Measurements from ENCODE around the gene PALD1. TPM values are rescaled to one million over a fixed set of nuclear protein-coding genes. Genes with fewer than 3 reads are reported as not detected.
"Not testable (repeated sequence)": the region's sequence is repeated elsewhere in the genome, so short reads cannot be mapped to it uniquely, and the experiment has no call there.

The PALD1 gene
- total RNA-seq, 1 experiment from 2014 or later = 0.40 TPM

DNA sequence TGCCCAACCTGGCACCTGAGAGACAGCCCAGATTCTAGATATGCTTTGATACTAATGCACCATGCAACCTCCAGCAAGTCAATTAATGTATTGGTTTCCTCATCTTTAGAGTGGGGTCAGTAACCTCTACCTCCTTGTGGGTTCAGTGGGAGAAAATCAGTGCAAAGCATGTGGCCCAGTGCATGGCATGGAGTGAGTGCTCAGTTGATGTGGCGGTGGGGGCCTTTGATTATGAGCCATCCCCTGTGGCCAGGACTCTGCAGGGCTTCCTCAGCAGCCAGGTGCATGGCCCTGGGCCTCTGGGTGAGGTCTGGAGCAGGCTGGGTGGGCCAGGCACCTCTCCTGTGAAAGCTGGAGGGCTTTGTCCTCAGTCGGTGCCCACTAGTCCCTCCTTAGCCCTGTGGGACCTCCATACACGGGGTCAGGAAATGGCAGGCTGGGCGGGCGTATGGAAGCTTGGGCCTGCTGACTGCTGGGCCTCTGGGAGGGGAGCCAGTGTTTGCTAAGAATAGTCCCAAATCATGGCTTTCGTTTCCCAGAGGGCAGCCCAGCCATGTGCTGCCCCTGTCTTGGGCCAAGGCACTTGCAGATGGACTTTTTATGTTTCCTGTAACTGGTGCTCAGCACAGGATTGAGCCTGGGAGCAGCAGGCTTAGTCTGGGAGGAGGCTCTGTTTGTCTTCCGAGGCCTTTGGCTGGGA is 3.4 kb downstream of the PALD1 start:
- DNase-seq (ENCODE audit: low read depth) = no peak

DNA sequence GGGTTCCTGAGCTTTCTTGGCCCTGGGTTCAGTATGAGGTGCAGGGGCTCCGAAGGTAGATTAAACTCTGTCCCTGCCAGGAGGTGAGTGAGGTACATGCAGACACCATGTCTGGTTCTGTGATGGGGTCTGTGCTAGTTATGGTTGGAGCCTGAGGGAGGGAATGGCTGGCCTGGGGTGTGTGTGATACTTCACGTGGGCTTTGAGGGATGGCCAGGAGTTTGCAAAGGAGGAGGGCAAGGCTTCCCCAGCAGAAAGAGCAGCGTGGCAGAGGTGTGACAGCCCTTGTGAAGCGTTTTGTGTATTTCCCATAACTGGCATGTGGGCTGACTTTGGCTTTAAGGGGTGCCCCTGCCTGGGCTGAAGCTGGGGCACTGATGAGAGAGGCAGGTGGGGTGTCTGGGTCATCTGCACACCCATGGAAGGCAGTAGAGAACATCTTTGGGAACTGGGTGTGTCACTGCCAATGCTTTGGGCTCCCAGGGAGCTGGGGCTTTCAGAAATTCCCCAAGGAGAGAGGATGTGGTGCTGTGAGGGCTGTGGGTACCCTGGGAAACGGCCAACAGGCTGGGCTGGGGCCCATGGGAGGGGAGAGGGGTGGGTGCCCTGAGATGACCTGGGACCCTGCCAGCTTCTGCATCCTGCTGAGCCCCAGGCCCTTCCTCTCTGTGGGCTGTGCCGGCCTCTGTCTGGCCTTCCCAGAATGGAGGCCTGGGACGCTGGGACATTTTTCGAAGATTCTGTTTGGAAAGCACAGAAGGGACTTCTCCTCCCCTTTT is 4.6 kb downstream of the PALD1 start:
- no peak for DNase-seq (ENCODE audit: low read depth)

DNA sequence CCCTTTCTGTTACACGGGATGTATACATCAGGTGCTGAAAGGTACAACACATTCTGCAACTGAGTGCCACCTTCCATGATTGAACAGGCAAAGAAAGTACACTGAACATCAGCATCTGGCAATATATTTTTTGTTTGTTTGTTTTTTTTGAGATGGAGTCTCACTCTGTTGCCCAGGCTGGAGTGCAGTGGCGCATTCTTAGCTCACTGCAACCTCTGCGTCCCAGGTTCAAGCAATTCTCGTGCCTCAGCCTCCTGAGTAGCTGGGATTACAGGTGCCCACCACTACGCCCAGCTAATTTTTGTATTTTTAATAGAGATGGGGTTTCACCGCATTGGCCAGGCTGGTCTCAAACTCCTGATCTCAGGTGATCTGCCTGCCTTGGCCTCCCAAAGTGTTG is 5.3 kb downstream of the PALD1 start:
- not testable (repeated sequence) for DNase-seq (ENCODE audit: low read depth)

DNA sequence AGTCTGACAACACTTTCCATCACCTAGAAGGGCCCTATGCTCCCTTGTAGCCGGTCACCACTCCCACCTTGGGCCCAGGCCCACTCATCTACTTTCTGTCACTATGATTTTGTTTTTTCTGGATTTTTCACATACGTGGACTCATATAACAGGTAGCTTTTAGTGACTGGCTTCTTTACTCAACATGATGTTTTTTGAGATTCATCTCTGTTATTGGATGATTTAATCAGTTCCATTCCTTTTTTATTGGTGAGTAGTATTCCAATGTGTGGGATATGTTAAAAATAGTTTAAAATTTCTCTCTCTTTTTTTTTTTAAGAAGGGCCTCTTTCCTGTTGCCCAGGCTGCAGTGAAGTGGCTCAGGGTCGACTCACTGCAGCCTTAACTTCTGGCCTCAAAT is 9.3 kb downstream of the PALD1 start:
- no peak for DNase-seq (ENCODE audit: low read depth)

DNA sequence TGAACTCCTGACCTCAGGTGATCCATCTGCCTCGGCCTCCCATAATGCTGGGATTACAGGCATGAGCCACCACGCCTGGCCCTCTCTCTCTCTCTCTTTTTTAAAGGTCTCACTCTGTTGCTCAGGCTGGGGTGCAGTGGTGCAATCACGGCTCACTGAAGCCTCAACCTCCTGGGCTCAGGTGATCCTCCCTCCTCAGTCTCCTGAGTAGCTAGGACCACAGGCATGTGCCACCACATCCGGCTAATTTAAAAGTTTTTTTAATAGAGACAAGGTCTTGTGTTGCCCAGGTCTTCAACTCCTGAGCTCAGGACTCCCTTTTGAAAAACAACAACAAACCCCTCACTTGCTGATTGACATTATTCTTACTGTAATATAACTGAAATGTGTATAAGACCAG is 11.6 kb downstream of the PALD1 start:
- no peak for DNase-seq (ENCODE audit: low read depth)

DNA sequence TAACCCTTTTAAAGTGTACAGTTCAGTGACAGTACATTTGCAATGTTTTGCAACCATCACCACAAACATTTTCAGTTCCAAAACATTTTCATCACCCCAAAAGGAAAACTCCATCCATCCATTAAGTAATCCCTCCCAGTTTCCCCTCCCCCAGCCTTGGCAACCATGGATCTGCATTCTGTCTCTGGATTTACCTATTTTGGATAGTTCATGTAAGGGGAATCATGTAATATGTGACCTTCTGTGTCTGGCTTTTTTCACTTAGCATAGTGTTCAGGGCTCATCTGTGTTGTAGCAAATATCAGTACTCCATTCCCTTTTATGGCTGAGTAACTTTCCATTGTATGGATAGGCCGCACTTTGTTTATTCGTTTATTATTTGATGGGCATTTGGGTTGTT is 13.0 kb downstream of the PALD1 start:
- no peak for DNase-seq (ENCODE audit: low read depth)

DNA sequence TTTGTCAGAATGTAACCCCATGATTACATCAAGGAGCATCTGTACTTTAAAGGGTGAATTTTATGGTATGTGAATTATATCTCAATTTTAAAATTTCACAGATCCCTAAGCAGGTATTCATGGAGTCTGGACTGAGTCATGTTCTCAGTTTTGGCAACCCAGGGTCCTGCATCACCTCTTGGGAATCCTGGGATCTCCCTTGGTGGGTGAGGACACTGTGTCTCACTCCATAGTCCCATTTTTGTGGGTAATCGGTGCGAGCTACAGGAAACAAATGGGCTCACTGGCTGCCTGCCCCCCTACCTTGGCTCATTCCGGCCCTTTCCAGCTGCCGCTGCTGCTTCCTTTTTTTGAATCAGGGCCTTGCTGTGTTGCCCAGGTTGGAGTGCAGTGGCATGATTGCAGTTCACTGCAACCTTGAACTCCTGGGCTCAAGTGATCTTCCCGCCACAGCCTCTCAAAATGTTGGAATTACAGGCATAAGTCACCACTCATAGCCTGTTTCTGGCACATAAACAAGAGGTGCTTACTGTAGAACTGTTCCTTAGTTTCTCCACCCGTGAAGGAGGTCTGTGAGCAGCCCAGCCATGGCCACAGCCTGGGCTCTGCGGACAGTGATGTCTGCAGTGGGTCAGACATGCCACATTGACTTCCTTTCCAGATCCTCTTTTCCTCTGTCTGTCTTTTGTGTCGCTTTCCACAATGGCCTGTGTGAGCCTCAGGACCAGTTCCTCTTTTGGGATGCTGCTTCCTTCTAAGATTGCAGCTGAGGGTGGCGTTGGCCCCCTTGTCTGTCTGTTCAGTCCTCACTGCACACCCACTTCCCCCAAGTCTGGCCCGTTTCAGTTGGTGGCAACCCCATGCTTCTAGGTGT is 14.5 kb downstream of the PALD1 start:
- DNase-seq (ENCODE audit: low read depth) = no peak

DNA sequence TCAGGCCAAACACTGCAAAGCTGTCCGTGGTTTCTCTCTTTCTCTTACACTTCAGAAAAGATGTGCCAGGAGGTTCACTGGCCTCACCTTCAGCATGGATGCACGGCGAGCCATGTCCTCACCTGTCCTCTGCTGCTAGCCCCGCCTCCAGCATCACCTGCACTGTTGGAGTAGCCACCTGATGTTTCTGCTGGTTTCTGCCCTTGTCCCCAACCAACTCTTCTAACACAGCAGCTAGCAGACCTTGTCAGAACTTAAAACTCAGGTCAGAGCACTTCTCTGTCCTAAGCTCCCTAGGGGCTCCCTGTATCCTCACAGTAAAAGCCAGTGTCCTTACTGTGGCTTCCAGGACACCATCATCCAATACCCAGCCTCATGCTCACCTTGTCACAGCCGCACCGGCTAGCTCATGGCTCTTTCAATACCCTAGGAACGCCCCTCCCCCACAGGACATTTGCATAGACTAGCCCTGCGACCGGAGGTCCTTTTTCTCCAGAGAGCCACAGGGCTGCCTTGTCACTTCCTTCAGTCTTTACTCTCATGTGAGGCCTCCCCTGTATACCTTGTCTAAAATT is 15.2 kb downstream of the PALD1 start:
- DNase-seq (ENCODE audit: low read depth) = no peak

DNA sequence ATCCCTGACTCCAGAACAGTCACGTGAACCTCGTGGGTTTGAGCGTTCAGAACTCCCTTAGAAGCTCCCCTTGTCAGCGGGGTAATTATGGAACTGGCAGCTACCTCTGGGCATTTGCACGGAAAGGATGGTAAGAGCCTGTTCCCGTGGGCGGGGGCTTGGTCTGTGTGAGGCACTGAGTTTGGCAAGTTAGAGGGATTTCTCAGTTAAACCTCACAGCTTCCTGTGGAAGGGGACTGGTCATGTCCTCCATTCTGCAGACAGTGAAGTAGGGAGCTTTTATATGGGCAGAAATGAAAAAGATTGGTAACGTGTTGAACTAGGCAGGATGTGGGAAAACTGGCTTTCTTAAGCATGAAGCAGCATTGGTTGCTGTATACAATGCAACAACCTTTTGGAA is 16.0 kb downstream of the PALD1 start:
- no peak for DNase-seq (ENCODE audit: low read depth)

DNA sequence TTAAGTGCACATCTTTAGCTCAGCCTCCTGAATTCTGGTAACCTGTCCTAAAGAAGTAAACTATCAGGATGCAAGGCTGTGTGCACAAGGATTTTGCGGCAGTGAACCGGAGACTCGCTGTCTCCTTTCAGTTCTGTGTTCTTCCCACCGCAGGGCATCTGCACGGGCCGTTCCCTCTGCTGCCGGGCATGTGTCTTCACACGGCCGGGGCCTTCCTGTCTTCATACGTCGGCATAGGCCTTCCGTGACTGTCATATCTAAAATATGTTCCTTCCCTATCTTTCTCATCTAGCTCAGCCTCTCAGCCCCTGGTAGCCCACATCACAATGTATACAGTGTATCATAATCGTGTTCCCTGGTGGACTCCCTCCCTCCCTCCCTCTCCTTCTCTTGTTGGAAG is 16.4 kb downstream of the PALD1 start:
- DNase-seq (ENCODE audit: low read depth) = no peak

DNA sequence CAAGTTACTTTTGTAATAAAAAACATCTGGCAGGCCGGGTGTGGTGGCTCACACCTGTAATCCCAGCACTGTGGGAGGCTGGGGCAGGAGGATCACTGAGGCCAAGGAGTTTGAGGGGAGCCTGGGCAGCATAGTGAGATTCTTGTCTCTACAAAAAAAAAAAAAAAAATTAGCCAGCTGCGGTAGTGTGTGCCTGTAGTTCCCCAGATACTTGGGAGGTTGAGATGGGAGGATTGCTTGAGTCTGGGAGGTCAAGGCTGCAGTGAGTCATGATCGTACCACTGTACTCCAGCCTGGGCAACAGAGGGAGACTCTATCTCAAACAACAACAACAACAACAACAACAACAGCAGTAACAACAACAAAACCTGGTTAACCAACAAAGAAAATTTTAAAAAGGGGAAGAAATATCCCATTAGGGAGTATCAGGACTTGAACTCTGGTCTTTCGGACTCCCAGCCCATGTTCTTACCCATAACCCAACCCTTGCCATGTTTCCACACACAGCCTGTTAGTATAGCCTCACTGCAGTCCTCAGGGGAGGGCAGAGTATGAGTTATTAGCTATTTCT is 17.2 kb downstream of the PALD1 start:
- DNase-seq (ENCODE audit: low read depth) = no peak

DNA sequence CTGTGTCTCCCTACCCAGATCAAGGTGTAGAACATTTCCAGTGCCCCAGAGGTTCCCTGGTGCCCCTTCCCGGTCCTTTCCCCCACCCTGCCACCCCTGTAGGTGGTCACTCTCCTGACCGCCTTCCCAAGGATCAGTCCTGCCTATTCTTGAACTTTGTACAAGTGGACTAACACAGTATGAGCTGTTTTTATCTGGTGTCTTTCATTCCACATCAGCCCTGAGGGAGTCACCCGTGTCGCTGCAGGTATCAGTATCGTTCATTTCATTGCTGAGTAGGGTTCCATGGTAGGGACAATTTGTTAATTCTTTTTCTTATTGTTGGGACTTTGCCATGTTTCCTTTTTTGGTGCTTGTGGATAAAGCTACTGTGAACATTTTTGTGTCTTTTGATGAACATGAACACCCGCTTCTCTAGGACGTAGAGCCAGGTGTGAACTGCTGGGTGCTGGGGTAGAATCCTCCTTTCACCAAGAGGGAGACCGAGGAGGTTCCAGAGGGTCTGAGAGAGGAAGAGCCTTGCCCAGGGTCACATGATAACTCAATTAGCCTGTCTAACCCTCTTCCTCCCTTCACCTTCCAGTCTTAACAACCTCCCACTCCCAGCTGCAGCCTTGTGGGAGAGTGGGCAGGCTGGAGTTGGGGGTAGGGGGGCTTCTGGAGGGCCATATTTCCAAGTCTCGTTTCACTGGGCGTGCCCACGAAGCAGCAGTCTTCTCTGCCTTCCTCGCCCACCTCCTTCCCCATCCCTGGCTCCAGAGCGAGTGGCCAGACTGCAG is 18.0 kb downstream of the PALD1 start:
- no peak for DNase-seq (ENCODE audit: low read depth)

DNA sequence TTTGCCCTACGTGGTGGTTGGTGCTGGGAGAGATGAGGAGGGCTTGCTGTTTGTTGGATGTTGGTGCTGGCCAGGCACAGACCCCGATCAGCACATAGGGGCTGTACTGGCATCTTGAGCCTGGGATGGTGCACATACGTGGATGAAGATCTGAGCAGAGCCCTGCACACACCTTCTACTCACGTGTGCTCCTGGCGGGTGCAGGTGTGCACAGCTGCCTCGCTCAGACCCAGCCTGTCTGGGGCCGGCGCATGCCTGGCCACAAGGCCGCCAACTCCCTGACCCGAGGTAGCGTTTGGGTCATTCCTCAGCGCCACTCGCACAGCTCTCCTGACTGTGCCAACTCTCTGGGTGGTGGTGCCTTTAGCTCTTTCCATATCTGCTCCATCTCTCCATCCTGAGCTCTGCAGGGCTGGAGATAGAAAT is 18.6 kb downstream of the PALD1 start:
- DNase-seq (ENCODE audit: low read depth) = no peak

DNA sequence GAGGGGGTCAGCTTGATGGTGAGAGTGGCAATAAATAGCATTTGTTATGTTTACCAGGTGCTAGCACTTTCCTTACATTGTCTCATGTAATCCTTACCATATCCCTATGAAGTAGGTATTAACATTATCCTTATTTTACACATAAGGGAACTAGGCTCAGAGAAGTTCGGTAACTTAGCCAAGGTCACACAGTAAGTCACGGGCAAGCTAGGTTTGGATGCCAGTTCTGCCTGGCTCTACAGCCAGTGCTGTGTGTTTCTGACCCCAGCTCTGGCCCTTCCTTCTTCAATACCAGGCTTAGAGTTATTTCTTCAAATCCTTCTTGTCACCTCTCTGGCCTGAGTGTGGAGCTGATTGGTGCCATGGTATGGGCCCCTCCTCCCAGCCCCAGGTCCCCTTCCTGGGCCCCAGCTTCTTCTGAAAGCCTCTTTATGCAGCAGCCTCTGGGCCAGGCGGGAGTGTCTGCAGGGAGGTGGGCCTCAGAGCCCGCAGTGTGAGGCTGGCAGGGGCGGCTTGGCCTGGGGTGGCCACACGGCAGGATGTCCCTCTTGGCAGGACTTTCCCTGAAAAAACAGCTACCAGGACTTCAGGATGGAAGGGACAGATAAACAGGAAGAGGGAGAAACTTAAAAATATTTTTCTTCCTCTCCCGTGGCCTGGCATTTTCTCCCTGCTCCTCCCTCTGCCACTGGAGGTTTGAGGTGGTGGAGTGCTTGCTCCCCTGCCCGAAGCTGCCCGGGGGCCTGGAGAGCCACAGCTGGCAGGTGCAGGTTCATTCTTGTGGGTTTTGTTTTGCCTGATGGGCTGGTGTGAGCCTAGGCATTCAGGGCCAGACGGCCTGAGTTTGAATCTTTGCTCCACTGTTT is 20.6 kb downstream of the PALD1 start:
- DNase-seq (ENCODE audit: low read depth) = no peak

DNA sequence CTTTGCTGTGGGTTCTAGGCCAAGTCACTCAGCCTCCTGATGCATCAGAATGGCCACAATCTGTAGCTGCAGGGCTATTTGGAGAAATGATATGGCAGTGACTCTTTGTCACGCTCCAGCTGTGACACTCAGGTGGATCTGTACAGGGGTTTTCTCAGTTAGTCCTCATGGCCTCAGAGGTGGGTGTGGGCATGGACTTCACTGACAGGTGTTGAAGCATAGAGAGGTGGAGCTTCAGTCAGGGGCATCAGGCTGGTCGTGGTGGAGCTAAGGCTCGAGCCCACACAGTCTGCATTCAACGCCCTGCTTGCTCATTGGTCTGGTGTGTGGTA is 21.2 kb downstream of the PALD1 start:
- DNase-seq (ENCODE audit: low read depth) = no peak

DNA sequence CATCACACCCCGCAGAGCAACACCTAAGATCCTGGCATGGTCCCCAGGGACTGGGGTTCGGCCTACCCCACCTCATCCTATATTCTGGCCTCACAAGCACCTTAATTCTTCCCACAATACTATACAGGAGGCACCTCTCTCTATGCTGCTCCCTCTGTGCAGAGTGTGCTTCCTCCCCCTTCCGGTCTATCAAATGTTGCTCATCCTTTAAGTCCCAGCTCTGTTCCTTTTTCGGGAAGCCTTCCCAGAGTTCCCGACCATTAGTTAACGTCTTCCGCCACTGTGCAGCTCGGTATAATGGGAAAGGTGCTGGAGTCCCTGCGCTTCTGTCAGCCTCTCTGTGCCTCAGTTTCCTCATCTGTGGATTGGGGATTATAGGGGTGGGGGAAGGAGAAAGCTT is 21.8 kb downstream of the PALD1 start:
- DNase-seq (ENCODE audit: low read depth) = no peak

DNA sequence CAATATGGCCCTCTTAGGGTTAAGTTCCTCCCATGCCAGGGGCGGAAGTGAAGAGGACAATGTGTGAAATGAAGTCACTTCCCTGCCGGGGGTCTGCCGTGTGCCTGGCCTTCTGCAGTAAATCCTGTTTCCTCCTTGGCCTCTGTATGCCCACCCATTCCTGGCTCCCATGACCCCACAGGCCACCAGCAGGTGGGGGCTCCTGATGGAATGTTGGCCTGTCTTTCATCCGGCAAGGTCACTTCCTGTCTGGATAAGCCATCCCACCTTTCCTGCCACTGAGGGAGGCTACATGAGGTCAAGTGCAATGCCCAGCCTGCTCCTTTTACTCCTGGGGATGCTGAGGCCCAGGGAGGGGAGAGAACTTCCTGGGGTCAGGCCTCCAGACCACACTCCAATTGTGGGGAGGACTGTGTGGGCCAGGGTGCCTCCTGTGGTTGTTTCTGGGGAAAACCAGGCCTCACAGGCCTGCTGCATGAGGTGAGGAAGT is 22.3 kb downstream of the PALD1 start:
- DNase-seq (ENCODE audit: low read depth) = no peak

DNA sequence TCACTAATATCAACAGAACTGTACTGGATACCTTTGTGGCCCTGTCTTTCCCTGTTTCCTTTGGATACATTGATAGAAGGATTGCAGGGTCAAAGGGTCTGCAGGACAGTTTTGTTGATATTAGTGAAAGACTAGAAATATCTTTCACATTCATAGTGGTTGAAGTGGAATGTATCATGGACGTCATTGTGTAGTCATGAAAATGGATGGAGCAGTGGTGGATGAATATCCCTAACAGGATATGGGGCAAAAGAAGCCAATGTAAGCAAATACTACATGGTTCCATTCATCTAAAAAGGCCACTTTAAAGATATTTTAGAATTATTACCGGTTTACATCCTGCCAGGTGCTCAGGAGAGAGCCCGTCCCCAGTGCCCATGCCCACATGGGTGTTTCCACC is 23.8 kb downstream of the PALD1 start:
- no peak for DNase-seq (ENCODE audit: low read depth)

DNA sequence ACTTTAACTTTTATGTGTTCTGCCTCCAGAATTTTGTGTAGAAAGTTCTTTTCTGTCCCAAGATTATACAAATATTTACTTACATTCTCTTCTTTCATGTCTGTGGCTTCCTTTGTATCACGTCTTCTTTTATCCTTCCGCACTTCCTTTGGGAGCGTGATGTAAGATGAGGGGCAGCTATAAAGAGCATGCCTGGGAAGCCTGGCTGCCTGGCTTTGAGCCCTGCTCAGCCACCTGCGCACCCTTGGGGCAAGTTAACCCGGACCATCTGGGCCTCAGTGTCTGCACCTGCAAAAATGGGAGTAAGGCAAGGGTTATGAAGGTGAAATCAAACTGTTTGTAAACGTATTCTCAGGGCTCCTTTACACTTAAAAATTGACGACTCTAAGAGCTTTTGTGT is 25.2 kb downstream of the PALD1 start:
- no peak for DNase-seq (ENCODE audit: low read depth)

Measured in LHCN-M2 (cell line).